GM12892 (cell line): ENCODE results near the gene NDUFC1.

Experiments
- DNase-seq: peaks from one replicate; pipeline ENCODE4 v3.0.0; 2011; ENCODE audit not compliant: insufficient read length
- FAIRE-seq: peaks from 2 replicates; lab custom pipeline; 2011; peaks lifted over from hg19 to GRCh38; lab: Jason Lieb, UNC
- POLR2A ChIP-seq: IDR thresholded peaks from 2 replicates; pipeline ENCODE4 v1.6.1; 2011; ENCODE audit warnings: low read depth, low read length, control low read depth
- POLR2AphosphoS5 ChIP-seq: IDR thresholded peaks from 2 replicates; pipeline ENCODE4 v1.6.1; 2011; ENCODE audit warnings: low read depth, low read length, control low read depth
- TAF1 ChIP-seq: IDR thresholded peaks from 2 replicates; pipeline ENCODE4 v1.6.1; 2011; ENCODE audit warnings: low read depth, mild to moderate bottlenecking, control low read depth, low read length, borderline replicate concordance

Gene NDUFC1

GRCh38 chr4:139295206-139295941 lies 6.9 kb downstream of the NDUFC1 start:
- FAIRE-seq (peak; percentile 88), DNase-seq (peak; percentile 78)
- peak; percentile 71 for TF ChIP-seq POLR2AphosphoS5
- peak; percentile 86 for TF ChIP-seq TAF1
- peak; percentile 84; the same call in 1 of the 2 replicates for TF ChIP-seq POLR2A

GRCh38 chr4:139286186-139286698 lies 16.0 kb downstream of the NDUFC1 start:
- no peak for TF ChIP-seq TAF1
- DNase-seq, result no peak
- no peak for FAIRE-seq

GRCh38 chr4:139282721-139283075 lies 19.6 kb downstream of the NDUFC1 start:
- TF ChIP-seq POLR2A (no peak), POLR2AphosphoS5 (no peak), TAF1 (no peak)
- FAIRE-seq, result no peak
- DNase-seq, result no peak

- FAIRE-seq (no peak), DNase-seq (no peak)
- no peak for TF ChIP-seq TAF1
- TF ChIP-seq POLR2A, result no peak
- TF ChIP-seq POLR2AphosphoS5, result no peak
Observed at GRCh38 chr4:139282065-139282720, 20.1 kb downstream of the NDUFC1 start.

- TF ChIP-seq TAF1 (no peak), POLR2AphosphoS5 (no peak), POLR2A (no peak)
- FAIRE-seq, result no peak
- DNase-seq, result no peak
Observed at GRCh38 chr4:139279760-139280620, 22.3 kb downstream of the NDUFC1 start, which contains the start of gene MGARP. Gene MGARP, minus strand, starts transcription at chr4:139280225. Its CDS starts 67 bp downstream, at chr4:139280158.

GRCh38 chr4:139278912-139279759 lies 23.1 kb downstream of the NDUFC1 start:
- FAIRE-seq, result no peak
- no peak for TF ChIP-seq POLR2AphosphoS5
- TF ChIP-seq POLR2A, result no peak
- no peak for TF ChIP-seq TAF1
- DNase-seq, result no peak

- FAIRE-seq (no peak), DNase-seq (no peak)
- TF ChIP-seq TAF1, result no peak
- TF ChIP-seq POLR2A, result no peak
- TF ChIP-seq POLR2AphosphoS5, result no peak
Observed at GRCh38 chr4:139278485-139278884, 23.8 kb downstream of the NDUFC1 start.

- FAIRE-seq, result no peak
- no peak for DNase-seq
- no peak for TF ChIP-seq TAF1
- no peak for TF ChIP-seq POLR2A
- TF ChIP-seq POLR2AphosphoS5, result no peak
Observed at GRCh38 chr4:139275281-139275735, 27.0 kb downstream of the NDUFC1 start.

- no peak for DNase-seq
- TF ChIP-seq TAF1 (no peak), POLR2AphosphoS5 (no peak)
- FAIRE-seq, result no peak
Observed at GRCh38 chr4:139274790-139275189, 27.5 kb downstream of the NDUFC1 start.

GRCh38 chr4:139273835-139274234 lies 28.4 kb downstream of the NDUFC1 start:
- TF ChIP-seq TAF1 (no peak), POLR2AphosphoS5 (no peak), POLR2A (no peak)
- DNase-seq (no peak), FAIRE-seq (no peak)

GRCh38 chr4:139267301-139267700 lies 35.0 kb downstream of the NDUFC1 start:
- FAIRE-seq (no peak), DNase-seq (no peak)
- no peak for TF ChIP-seq TAF1
- no peak for TF ChIP-seq POLR2A
- no peak for TF ChIP-seq POLR2AphosphoS5
